Putamen (tissue), 1 donor: ENCODE results near the gene KRT24.
"Not testable (repeated sequence)": the region's sequence is repeated elsewhere in the genome, so short reads cannot be mapped to it uniquely, and the experiment has no call there.

Source experiments
- DNase-seq: peaks from one replicate; pipeline ENCODE4 v3.0.0-alpha.2; 2016; ENCODE audit warnings: low spot score

KRT24 gene

DNA sequence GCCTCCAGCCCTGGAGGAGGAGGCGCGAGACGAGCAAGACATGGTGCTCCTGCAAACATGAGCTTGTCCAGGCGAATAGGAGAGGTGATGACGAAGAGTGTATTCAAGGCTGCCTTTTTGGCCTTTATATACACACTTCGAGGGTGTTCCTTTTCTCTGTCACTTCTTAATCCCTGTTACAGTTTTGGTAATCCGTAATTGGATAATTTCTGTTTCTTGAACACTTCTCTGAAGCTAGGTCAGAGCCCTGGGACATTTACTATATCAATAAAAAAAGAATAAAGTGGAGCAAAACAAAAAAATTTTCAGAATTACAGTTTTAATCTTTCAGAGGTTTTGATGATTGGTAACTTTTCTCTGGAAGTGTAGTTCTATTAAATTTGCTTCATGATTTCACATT, at the start of gene KRT24:
Gene KRT24, minus strand, starts transcription at position 101 of the 400 bp plus-strand sequence. Its CDS starts 59 bp downstream, at position 42.
- DNase-seq = no peak

DNA sequence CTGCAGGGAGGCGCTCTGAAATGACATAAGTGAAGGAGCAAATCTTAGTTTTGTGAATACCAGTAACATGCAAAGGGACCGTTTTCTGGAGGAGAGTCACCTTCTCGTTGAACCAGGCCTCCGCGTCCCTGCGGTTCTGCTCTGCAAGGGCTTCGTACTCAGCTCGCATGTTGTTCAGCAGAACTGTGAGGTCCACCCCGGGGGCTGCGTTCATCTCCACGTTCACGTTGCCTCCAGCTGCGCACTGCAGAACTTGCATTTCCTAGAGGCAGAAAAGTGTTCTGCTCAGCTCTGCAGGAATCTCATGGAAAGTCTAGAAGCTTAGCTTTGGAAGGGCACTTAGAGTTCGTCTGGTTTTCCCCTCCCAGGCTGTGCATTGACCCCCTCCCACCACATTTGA, 47.5 kb upstream of the KRT24 start:
- no peak for DNase-seq

DNA sequence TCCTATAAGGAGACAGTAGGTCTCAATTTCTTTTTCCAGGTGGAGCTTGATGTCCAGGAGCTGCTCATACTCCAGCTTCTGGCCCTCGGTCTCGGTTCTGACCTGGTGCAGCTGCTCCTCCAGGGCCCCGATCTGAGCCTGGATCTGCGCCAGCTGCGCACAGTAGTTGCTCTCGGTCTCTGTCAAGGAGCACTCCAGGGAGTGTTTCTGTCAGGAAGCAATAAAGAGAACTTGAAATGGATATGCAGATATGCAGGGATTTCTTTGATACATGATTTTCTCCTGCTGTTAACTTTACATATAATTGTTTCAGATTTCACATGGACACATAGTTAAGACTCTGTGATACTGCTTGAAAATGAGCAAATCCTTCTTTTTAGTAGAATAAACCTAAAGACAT, 46.8 kb upstream of the KRT24 start:
- DNase-seq = no peak

DNA sequence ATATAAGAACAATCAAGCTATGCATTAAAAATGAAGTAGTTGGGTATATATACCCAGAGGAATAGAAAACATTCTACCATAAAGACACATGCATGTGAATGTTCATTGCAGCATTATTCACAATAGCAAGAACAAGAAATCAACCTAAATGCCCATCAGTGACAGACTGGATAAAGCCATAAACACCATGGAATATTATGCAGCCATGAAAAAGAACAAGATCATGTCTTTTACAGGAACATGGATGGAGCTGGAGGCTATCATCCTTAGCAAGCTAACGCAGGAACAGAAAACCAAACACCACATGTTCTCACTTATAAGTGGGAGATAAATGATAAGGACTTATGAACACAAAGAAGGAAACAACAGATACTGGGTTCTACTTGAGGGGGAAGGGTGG, 45.1 kb upstream of the KRT24 start:
- not testable (repeated sequence) for DNase-seq

DNA sequence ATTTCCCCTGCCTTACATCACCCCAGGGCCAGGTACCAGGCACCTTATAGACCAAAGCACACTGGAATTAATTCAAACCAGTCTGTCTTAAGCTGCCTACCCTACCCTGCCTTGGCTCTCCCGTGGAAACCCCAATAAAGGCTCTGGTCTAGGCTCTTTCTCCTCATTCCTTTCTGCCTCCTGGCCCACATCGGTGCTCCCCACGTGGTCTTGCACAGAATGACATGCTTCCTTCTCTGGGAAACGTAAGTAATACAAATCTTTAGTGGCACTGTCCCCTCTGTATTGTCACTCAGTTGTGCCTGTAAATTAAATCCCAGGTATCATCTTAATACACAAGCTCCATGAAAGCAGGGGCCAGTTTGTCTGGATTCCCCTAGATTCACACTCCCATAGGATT, 35.0 kb upstream of the KRT24 start:
- no peak for DNase-seq

DNA sequence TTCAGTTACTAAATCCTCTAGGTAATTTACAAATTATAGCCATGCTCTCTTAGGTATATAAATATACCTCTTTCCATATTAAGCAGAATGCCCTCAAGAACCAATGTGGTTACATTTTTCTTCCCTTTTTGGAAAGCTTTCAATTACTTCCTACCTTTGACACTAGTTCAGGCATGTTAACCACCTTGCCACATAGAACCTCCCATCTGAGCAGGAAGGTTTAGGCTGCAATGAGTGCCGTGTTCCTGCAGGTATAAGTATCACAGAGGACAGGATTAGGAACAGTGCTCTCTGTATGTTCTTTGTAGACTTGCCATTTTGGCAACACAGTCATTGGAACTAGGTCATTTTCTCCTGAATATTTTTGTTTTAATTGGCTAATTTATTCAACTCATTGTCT, 31.5 kb upstream of the KRT24 start:
- no peak for DNase-seq

DNA sequence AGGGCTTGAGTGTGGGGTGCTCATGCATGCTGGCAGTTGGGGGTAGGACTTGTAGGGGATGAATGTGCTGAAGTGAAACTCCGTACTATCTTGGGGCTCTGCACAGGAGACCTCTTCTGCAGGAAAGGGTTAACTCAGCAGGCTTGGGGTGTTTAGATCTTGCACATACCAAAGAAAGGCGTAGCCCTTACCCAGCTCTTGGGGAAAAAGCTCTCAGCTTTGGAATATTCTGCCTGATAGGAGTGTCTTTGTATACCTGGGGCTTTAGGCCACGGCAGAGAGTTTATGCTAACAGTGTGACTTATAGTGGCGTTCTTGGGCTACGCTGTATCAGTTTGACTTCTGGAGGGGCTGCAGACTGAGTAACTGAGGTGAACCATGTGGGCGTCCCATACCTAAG, 30.5 kb upstream of the KRT24 start:
- no peak for DNase-seq

DNA sequence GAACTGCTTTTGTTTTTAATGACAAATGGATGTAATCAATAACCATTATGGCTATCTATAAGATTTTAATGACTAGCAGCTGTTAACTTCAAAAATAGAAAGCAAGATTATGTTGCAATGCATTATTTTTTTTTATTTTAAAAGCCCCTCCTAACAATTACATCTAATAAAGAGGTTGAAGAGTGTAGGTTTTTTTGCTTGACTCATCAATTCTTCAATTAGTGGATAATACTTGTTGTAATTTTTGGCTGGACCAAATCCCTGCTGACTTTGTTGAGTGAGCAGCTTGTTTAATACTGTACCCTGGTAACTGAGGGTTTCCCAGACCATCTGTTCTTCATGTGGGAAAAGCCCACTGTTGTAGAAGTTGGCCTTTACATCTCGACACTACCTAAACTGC, 27.4 kb upstream of the KRT24 start:
- no peak for DNase-seq

DNA sequence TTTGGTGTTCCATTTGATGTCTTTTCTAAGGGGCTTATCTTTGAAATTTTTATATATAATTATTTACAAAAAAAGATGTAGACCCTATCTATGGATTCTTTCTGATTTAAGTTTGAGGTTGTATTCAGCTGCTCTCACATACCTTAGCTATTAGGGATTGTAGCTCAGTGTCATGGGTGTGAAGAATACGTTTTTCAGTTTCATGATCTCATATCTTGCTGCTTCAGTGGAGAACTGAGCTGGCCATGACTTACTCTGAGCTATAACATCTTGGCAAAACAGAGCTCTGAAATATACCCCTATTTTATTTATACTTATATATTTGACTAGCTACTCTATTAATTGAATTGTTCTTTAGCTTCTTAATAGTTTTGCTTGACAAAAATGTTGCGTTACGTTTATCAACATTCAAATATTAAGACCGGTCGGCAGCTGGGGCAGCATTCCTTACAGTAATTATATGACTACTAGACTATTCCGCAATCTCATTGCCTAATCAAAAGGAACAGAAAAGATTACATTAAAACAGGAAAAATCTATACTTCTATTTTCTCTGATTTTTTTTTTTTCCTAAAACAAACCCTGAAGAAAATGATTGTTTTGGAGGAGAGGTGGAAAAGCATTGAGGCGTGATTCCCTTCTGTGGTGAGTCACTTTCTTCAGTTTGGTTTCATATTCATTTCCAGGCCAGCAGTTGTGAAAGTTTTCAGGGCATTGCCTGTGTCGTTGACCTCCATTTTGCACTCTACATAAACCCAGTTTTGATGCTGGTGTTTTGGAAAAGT, 24.1 kb upstream of the KRT24 start:
- no peak for DNase-seq

DNA sequence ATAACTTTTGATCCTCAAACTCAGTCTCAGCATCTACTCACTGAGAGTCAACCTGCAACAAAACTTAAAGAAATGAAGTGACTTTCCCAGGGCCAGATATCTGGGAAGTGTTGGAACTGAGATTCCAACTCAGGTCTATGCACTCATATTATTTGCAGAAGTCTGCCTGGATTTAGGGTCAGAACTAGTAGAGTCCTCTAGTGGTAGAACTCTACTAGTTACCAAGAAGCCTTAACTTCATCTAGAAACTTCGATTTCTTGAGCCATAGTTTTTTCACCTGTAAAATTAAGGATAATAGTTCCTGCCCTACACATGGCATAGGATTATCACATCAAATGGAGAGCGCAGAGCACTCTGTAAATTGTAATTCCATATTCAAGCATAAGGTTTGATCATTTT, 23.4 kb upstream of the KRT24 start:
- DNase-seq = no peak

DNA sequence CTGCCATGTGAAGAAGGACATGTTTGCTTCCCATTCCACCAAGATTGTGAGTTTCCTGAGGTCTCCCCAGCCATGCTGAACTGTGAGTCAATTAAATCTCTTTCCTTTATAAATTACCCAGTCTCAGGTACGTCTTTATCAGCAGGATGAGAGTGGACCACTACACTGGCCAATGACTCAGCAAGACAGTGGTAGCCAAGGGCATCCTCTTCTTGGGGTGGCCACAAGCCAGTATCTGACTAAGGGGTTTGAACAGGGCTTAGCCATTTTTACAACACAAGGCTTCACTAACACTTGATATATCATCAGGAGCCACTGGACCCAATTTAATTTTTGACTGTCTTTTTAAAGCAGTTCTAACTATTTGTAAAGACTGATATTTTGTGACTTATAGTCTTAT, 21.1 kb upstream of the KRT24 start:
- no peak for DNase-seq

DNA sequence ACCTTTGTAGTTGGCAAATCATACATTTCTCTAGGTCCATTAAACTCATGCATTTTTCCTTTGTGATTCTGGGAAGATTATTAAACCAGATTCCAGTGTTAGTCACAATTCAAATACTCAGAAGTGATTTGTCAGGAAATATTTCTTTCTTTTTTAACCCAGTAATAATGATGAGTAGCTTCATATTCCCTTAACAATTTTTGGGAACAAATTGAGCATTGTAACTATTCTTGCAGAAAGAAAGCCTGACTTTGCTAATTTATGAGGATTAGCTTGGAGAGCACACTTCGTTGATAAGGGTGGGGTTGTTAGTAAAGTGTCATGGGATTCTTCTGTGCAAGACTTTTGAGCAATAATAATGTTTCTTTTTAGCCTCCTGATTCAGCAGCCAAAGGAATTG, 18.7 kb upstream of the KRT24 start:
- no peak for DNase-seq

DNA sequence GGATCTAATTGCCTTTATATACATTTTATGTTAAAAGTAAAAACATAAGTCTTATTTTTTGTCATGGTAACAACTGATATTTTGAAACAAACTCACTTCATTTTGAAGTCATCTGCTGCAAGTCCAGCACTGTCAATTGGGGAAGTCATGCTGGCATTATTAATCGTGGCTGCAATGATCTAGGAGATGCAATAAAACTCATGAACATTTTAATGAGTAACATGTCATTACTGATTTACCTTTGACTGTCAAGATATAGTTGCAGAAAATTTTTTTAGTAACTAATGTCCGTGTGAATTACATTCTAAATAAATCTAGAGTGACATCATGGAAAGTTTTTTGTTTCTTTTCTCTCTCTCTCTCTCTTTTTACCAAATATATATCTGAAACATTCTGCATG, 17.3 kb upstream of the KRT24 start:
- DNase-seq = no peak

DNA sequence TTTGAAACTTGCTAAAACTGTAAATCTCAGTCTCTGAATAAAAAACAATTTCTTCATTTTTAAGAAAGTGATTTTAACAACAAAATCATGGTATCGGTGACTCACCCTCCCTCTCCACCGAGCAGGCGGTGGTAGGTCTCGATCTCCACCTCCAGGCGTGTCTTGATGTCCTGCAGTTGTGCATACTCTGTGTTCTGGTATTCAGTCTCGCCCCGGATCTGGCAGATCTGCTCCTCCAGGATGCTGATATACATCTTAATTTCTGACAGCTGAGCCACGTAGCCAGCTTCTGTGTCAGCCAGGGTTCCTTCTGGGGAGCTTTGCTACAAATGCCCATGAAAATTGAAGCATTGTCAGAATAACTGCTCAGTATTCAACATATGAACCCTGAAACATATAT, 15.4 kb upstream of the KRT24 start:
- DNase-seq = no peak

DNA sequence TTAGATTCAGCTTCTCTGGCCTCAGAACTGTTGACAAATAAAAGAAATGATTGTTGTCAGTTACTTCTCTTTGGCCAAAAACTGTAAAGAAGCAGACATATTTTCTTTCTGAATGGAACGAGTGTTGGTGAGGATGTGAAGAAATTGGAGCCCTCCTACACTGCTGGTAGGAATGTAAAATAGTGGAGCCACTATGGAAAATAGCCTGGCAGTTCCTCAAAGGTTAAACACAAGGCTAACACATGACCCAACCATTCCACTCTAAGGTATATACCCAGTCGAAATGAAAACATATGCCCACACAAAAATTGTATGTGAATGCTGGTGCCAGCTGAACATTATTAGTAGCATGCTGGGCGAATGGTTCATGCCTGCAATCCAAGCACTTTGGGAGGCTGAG, 14.2 kb upstream of the KRT24 start:
- DNase-seq = no peak

DNA sequence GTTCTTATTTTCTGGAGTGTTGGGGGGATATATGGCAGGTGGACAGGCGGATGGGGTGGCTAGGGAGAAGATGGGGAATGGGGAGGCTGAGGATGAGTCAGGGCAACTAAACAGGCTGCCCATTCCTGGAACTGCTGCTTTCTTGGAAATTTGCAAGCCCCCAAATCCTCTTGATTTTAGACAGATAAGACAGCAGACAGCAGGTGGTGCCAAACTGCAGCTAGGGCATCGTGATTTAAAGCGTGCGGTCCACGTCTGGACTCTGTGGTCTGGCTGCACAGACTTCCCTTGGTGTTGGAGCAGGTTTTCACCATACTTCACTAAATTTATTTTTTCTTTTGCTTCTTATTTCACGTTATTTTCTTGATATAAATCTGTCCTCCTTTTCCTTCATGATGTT, 10.9 kb upstream of the KRT24 start:
- no peak for DNase-seq

DNA sequence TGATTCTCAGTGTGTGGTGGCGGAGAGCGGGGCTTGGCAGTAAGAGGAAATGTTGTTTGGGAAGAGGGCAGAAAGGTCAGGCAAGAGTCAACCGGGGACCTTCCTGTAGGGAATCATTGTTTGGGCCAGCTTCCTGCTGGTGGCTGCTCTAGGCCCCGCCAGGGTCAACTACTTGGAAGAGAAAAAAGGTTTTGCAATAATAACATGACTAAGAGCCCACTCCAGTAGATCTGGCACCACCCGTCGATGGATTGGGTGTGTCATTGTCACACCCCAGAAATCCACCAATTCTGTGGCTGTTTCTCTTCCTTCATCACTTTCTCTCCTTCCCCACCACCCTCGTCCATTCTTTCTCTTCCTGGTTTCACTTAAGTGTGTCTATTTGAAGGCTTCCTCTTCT, 4.2 kb upstream of the KRT24 start:
- no peak for DNase-seq

DNA sequence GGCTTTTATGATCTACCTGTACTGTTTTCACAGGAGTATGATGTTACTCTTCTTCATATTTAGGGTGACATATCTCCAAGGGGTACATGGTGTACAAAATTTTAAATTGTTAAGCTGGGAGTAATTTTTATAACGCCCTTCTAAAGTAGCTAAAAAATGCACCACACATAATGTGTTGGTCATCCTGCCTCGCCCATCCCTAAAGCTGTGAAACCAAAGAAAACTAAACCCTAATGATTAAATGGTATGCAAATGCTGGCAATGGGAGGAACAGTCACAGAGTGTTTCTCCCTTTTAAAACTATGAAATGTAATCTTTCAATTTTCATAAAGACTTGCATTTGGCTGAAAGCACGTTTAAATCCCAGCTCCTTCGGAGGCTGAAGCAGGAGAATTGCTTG, 2.0 kb upstream of the KRT24 start:
- DNase-seq = no peak

DNA sequence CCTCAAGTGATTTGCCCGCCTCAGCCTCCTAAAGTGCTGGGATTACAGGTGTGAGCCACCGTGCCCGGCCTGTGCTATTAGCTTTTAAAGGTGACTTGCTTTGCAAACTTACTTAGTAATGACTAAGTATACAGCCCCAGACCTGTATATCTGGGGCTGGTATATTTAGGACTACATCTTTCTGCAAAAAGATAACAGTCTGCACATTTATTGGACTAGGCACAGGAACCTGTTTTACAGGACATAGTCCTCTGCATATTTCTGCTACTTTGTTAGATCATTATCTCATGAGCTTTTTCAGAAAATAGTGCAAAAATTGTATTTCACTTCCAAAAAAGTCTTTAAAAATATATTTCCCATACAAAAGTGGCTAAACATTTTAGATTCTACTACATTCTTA, 1.3 kb downstream of the KRT24 start:
- no peak for DNase-seq

DNA sequence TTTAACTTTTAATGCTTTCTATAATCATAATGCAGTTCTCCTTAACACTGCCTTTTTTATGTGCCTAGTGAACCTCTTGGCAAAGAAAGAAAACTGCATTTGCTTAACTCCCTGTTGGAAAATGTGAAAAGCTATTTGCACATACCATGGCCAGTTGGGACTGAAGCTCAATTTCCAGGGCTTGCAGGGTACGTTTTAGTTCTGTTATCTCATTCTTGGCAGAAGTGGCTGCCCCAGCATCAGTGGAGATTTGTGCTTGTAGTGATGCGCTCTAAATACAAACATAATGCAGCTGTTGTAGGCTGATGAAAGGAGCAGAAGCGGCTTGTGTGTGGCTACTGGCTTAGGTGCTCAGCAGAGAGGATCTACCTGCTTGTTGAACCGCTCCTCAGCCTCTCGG, 3.7 kb downstream of the KRT24 start:
- DNase-seq = no peak

DNA sequence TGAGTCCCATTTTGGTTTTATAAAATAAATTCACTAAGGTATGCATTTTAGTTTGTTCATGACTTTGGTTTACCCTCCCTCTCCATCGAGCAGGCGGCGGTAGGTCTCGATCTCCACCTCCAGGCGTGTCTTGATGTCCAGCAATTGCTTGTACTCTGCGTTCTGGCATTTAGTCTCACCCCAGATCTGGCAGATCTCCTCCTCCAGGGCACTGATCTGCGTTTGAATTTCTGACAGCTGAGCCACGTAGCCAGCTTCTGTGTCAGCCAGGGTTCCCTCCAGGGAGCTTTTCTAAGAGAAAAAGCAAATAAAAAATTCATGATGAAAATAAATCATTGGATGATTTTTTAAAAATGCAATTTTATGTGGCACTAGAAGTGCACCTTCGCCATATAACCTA, 4.2 kb downstream of the KRT24 start:
- DNase-seq = no peak

DNA sequence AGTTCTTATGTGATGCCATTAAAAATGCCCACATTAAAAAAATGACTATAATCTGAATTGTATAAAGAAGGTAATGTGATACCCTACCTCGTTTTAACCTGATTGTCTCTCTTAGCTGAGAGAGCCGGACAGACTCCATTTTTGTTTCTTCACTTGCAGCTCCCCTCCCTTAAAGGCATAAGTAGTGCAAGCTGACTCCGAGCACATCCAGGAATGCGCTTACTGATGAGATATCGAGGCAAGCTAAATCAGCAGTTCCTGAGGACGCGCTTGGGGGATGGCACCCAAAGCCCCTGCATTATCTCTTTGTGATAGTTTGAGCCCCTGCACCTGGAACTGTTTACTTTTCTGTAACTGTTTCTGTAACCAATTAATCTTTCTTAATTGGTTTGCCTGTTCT, 6.3 kb downstream of the KRT24 start:
- DNase-seq = no peak

DNA sequence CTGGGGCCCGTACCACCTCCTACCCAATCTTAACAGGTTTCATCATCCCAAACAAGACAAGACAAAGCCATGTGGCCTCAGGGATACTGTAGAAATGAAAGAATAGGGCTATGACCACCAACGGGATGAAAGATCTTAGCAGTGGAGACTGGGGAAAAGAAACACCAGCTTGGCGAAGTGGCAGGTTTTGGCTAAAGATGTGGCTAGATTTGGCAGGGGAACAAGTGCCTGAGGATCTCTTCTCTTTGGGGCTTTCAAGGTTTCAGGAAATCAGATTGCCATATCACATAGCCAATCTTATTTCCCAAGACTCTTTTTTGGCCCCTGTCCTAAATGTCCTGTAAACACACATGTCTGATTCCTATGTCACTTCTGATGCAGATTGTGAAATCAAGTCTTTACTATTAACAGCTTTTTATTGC, 6.9 kb downstream of the KRT24 start:
- DNase-seq = no peak

DNA sequence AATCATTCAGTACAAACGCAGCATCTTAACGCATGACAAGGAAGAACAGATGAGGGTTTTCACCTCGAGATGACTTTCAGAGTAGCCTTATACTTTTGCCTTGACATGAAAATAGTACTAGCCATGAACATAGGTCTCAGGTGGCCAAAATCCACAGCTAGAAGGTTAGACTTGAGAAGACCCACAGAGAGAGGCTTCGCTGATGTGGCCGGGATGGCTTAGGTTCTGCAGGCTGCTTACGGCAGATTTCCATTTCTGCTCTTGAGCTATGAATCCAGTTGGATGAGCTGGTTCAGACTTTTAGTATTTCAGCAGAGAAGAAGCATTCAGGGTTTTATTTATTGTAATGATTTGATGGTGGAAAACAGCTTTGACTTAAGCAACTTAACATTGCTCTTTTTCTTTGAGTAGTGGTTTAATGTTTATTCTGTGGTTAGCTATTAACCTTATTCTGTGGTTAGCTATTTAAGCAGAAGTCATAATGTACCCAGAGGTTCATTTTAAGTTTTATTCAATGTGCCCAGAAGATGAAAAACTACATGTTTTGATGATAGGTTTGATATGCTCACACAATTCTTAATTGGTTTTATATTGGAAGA, 7.6 kb downstream of the KRT24 start:
- no peak for DNase-seq
